Ishikawa (cell line): Measurements from ENCODE around the gene BTBD16.

Source experiments
- CEBPB ChIP-seq: IDR thresholded peaks from 2 replicates; pipeline ENCODE4 v1.6.1; 2012
- CREB1 ChIP-seq: IDR thresholded peaks from 2 replicates; pipeline ENCODE4 v1.6.1; 2012; ENCODE audit warnings: low read depth
- EGR1 ChIP-seq: IDR thresholded peaks from 2 replicates; pipeline ENCODE4 v1.6.1; 2012
- MAX ChIP-seq: IDR thresholded peaks from 2 replicates; pipeline ENCODE4 v1.6.1; 2012
- RAD21 ChIP-seq: IDR thresholded peaks from 2 replicates; pipeline ENCODE4 v1.6.1; 2012; ENCODE audit warnings: low read depth
- TEAD4 ChIP-seq: IDR thresholded peaks from 2 replicates; pipeline ENCODE4 v1.6.1; 2012
- YY1 ChIP-seq: IDR thresholded peaks from 2 replicates; pipeline ENCODE4 v1.6.1; 2012; ENCODE audit warnings: low read depth
- TF ChIP-seq, protein P1 (sequence below): IDR thresholded peaks from 2 replicates; pipeline ENCODE4 v1.6.1; 2012; ENCODE audit warnings: low read depth, mild to moderate bottlenecking

GRCh38 chr10:122271076-122271475 lies at the start of gene BTBD16:
- no peak for TF ChIP-seq EGR1
- no peak for TF ChIP-seq YY1
- TF ChIP-seq CREB1, result no peak
- no peak for TF ChIP-seq TEAD4
- TF ChIP-seq, protein P1, sequence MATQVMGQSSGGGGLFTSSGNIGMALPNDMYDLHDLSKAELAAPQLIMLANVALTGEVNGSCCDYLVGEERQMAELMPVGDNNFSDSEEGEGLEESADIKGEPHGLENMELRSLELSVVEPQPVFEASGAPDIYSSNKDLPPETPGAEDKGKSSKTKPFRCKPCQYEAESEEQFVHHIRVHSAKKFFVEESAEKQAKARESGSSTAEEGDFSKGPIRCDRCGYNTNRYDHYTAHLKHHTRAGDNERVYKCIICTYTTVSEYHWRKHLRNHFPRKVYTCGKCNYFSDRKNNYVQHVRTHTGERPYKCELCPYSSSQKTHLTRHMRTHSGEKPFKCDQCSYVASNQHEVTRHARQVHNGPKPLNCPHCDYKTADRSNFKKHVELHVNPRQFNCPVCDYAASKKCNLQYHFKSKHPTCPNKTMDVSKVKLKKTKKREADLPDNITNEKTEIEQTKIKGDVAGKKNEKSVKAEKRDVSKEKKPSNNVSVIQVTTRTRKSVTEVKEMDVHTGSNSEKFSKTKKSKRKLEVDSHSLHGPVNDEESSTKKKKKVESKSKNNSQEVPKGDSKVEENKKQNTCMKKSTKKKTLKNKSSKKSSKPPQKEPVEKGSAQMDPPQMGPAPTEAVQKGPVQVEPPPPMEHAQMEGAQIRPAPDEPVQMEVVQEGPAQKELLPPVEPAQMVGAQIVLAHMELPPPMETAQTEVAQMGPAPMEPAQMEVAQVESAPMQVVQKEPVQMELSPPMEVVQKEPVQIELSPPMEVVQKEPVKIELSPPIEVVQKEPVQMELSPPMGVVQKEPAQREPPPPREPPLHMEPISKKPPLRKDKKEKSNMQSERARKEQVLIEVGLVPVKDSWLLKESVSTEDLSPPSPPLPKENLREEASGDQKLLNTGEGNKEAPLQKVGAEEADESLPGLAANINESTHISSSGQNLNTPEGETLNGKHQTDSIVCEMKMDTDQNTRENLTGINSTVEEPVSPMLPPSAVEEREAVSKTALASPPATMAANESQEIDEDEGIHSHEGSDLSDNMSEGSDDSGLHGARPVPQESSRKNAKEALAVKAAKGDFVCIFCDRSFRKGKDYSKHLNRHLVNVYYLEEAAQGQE, result no peak
- no peak for TF ChIP-seq CEBPB
- no peak for TF ChIP-seq RAD21
- TF ChIP-seq MAX, result no peak
